Femur (tissue), 1 donor: ENCODE results near the gene CDC34.

Experiments used
- DNase-seq: peaks from one replicate; pipeline ENCODE4 v3.0.0-alpha.2; 2017

CDC34 gene

GRCh38 chr19:524062-524674 is 7.4 kb upstream of the CDC34 start:
- peak; percentile 32 for DNase-seq

DNA sequence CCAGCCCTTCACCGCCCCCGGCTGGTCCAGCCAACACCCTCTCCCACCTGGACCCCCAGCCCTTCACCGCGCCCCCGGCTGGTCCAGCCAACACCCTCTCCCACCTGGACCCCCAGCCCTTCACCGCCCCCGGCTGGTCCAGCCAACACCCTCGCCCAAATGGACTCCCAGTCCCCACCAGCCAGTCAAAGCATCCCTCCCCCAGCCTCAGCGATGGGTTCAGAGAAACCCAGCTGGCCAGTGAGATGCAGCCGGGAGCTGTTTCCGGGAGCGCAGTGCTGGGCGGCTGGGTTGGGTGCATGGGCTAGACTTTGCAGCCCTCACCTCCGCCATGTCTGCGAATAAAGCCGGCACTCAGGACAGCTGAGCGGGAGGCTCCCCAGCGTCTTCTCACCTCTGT is 6.5 kb upstream of the CDC34 start:
- DNase-seq, result peak; percentile 19

DNA sequence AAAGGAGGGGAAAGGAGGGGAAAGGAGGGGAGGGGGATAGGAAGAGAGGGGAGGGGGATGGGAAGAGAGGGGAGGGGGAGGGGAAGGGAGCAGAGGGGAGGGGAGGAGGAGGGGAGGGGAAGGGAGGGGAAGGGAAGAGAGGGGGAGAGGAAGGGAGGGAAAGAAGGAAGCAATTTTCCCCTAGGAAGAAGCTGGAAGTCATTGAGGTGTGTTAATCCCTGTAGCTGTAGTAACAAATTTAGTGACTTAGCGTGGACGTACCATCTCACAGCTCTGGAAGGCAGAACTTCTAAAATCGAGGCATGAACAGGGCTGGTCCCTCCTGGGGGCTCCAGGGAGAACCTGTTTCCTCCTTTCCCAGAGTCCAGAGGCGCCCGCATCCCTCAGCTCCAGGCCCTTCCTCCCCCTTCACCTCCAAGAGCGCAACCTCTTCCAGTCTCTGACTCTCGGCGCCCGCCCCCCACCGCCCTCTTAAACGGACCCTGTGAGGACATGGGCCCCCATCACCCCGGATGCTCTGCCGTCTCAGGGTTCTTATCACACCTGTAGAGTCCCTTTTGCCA is 5.6 kb upstream of the CDC34 start:
- DNase-seq, result no peak

DNA sequence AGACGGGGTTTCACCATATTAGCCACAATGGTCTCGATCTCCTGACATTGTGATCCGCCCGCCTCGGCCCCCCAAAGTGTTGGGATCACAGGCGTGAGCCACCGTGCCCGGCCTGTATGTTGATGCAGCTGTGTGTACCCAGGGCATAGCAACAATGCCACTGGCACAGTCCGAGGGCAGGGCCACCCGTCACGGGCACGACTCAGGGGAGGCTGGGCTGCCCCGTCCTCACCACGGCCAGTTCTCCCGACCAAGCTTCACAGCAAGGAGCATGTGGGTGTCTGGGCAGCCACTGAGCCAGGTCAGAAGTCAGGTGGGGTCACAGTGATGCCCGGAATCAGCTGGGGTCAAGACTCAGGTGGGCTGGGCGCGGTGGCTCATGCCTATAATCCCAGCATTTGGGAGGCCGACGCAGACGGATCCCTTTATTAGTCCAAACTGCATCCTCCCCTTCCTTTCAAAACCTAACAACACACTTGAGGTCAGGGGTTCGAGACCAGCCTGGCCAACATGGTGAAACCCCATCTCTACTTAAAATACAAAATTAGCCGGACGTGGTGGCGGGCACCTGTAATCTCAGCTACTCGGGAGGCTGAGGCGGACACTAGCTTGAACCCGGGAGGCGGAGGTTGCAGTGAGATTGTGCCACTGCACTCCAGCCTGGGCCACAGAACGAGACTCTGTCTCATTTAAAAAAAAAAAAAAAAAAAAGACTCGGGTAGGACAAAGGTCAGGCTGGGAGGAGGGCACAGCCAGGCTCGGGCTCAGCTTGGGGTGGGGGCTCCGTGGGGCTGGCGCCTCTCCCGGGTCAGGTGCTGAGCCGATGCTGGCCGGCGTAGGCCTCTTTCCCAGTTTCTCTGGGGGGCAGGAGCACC is 1.2 kb upstream of the CDC34 start:
- peak; percentile 28 for DNase-seq

DNA sequence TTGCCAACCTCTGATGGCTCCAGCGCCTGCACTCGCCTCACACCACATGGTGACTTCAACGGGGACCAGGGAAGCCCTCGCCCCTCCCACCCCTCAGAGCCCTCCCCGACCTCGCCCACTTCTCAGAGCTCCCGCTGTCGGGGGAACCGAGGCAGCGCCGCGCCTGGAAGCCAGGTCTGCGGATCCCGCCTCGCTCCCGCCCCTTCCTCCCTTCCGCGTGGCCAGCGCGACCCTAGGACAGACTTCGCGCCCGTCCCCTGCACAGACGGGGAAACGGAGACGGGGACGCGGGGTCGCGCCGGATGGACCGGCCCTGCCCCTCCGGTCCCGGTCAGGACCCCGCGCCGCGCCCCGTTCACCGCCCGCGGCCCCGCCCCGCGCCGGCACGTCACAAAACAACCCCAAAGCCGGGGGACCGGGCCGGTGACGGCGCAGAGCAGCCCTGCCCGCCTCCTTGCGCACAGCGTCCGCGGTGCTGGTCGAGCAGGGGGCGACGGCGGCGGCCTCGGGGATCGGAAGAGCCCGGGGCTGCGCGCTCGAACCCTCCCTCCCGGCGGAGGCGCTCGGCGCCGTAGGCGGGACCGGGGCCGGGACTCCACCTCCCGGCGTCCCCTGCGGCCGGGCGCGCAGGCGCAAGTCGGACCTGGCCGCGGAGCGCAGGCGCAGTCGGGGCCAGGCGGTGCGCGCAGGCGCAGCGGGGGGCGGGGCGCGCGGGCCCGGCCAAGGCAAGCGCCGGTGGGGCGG is 379 bp upstream of the CDC34 start:
- peak; percentile 93 for DNase-seq

DNA sequence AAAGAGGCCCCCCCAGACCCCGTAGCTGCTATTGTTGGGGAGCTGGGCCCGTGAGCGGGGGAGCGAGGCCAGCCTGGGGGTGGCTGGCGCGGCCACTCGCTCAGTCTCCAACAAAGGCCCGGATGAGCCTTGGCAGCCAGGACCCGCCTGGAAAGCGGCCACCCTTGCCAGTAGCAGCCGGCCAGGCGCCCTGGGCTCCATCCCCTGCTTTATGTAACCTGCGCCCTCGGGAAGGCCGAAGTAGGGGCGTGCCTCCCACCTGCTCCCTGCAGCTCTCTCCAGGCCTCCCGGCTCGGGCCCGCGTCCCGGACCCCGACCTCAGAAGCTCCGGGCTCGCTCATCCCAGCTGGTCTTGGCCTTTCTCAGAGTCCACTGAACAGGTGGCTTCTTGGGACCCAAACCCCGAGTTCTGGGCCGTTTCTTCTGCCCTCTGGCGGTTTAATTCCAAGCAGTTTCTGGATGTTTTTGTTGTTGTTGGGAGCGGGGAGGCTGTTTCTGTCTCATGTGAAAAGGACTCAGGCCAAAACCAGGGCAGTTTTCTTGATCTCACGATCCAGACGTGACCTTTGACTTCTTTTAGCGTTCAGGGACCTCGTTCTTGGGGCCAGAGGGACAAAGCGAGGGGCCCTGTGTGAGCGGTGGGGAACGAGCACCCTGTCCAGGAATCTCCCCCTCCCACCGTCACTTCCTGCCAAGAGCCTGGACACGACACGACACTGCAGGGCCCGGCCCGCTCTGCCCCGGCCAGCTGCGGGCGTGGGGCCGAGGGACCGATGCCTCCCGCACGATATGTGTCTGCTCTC is 1.2 kb downstream of the CDC34 start:
- peak; percentile 82 for DNase-seq

- DNase-seq, result peak; percentile 34
Measured at GRCh38 chr19:533364-534058, 2.0 kb downstream of the CDC34 start.

- peak; percentile 24 for DNase-seq
Measured at GRCh38 chr19:534088-534487, 2.5 kb downstream of the CDC34 start.

DNA sequence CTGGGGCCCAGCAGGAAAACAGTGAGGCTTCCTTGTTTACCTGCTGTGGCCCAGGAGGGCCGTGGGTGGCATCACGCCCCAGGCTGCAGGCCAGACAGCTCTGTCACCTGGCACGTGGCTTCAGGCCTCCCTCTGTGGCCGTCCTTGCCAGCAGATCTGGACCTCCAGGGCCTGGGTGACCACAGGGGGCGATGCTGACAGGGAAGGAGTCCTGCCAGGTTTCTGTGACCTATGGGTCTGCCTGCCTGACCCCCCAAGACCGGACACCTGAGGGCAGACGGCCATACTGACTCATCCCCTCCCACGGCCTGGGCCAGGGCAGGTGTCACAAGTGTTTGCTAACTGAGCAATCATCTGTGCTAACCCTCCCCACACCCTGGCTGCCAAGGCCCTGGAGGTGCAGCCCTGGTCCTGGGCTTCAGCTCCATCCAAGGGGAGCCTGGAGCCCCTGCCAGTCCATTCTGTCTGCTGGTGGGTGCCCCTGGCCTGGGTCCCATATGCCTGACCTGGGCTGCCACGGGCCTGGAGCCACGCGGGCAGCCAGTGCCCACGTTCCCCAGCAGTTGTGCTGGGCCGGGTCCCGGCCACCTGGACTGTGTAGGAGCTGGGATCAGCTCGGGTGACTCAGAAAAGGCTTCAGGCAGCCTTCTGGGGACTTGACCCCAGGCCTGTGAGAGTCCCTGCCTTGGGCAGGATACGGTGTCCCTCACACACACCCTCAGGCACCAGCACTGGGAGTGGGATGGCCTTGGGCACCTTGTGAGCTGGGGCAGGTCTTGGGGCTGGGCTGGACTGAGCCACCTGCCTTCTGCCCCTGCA is 3.7 kb downstream of the CDC34 start:
- DNase-seq, result peak; percentile 26

DNA sequence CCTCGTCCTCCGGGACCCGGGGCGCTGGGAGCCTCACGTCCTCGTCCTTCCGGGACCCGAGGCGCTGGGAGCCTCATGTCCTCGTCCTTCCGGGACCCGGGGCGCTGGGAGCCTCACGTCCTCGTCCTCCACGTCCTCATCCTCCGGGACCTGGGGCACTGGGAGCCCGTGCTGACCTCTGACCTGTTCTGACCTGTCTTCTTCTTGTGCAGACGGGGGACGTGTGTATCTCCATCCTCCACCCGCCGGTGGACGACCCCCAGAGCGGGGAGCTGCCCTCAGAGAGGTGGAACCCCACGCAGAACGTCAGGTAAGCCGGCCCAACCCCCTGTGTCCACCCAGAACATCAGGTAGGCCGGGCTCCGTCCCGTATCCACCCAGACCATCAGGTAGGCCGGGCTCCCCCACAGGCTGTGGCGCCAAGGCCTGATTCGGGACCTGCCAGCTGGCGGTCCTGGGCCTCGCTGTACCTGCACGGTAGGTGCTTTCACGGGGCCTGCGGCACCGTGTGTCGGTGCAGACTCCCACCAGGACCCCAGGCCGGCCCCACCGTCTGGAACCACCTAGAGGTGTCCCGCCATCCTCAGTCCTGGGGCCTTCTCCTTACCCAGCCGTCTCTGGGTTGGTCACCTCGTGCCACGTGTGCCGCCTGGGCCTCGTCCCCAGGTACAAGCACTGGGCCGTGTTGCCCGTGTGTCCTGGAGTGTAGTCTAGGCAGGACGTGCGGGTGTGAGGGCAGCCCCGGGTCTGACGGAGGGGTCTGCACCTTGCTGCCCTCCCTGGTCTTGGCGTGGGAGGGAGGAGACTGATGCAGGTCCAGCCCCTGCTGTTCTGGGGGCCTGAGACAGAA is 4.7 kb downstream of the CDC34 start:
- DNase-seq, result peak; percentile 19

GRCh38 chr19:536881-537404 is 5.4 kb downstream of the CDC34 start:
- DNase-seq, result no peak

- no peak for DNase-seq
Measured at GRCh38 chr19:538641-539428, 7.3 kb downstream of the CDC34 start.

DNA sequence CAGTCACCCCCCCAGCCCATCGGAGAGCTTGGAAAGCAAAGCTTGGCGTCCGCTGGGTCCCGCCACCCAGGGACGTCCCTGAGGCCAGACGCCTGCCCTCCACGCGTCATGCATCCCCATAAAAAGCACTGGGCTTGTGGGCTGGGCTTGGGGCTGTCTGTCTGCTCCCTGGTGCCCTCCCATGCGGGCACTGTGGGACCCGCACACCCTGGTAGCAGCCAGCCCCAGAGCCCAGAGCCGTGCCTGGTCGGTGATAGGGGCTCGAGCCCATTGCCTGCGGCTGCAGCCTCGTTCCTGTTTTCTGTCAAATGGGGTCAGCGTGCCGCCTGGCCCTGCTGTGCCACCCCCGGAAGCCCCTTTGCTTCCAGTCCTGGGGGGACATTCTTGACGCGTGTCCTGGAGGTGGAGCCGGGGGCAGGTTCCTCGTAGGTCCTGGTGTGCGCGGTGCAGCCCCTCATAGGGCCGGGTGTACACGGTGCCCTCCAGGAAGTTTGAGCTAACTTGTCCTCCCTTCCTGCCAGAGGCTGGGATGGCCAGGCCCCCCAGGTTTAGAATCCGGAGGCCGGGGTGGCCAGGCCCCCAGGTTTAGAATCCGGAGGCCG is 8.0 kb downstream of the CDC34 start:
- DNase-seq, result no peak

GRCh38 chr19:540867-541637 is 9.5 kb downstream of the CDC34 start:
- no peak for DNase-seq

- no peak for DNase-seq
Measured at GRCh38 chr19:541699-542098, 10.1 kb downstream of the CDC34 start.

GRCh38 chr19:542173-542866 is 10.8 kb downstream of the CDC34 start:
- DNase-seq, result no peak
